H9 (cell line): ENCODE measurements around the gene IWS1. TPM values are rescaled to one million over a fixed set of nuclear protein-coding genes. Genes with fewer than 3 reads are reported as not detected.

Experiments used
- DNase-seq: peaks from one replicate; pipeline ENCODE4 v3.0.0-alpha.2; 2017
- H2AFZ ChIP-seq: one replicate; pipeline ENCODE4 v1.6.1; 2013; ENCODE audit warnings: mild to moderate bottlenecking, low read length, control low read depth, moderate library complexity
- H2AK5ac ChIP-seq: 2 replicates; pipeline ENCODE4 v1.6.1; 2013; ENCODE audit warnings: low read length, control low read depth, mixed read lengths; ENCODE audit not compliant: insufficient read length
- H2BK120ac ChIP-seq: one replicate; pipeline ENCODE4 v1.6.1; 2013; ENCODE audit warnings: low read depth, mild to moderate bottlenecking, low read length, control low read depth, inconsistent platforms; ENCODE audit not compliant: poor library complexity, severe bottlenecking
- H2BK12ac ChIP-seq: 2 replicates; pipeline ENCODE4 v1.6.1; 2013; ENCODE audit warnings: low read length, control low read depth, mixed read lengths, low read depth; ENCODE audit not compliant: insufficient read length
- H2BK15ac ChIP-seq: 2 replicates; pipeline ENCODE4 v1.6.1; 2013; ENCODE audit warnings: low read depth, low read length, control low read depth
- H2BK20ac ChIP-seq: one replicate; pipeline ENCODE4 v1.6.1; 2013; ENCODE audit warnings: low read depth, mild to moderate bottlenecking, low read length, control low read depth, inconsistent platforms; ENCODE audit not compliant: poor library complexity, severe bottlenecking
- H2BK5ac ChIP-seq: 2 replicates; pipeline ENCODE4 v1.6.1; 2013; ENCODE audit warnings: low read length, control low read depth, mixed read lengths; ENCODE audit not compliant: insufficient read length
- H3K14ac ChIP-seq: 2 replicates; pipeline ENCODE4 v1.6.1; 2013; ENCODE audit warnings: low read length, control low read depth; ENCODE audit not compliant: insufficient read depth
- H3K18ac ChIP-seq: 2 replicates; pipeline ENCODE4 v1.6.1; 2013; ENCODE audit warnings: low read depth, mild to moderate bottlenecking, mixed read lengths, low read length, control low read depth; ENCODE audit not compliant: insufficient read length
- H3K23ac ChIP-seq: 2 replicates; pipeline ENCODE4 v1.6.1; 2013; ENCODE audit warnings: low read length, control low read depth, mixed read lengths, low read depth; ENCODE audit not compliant: insufficient read length
- H3K23me2 ChIP-seq: 2 replicates; pipeline ENCODE4 v1.6.1; 2013; ENCODE audit warnings: low read depth, mild to moderate bottlenecking, mixed read lengths, low read length, control low read depth; ENCODE audit not compliant: insufficient read length, poor library complexity, severe bottlenecking
- H3K27ac ChIP-seq: 2 replicates; pipeline ENCODE4 v1.5.1; 2013; ENCODE audit warnings: low read length, control low read depth, mixed read lengths, low read depth; ENCODE audit not compliant: insufficient read length
- H3K27me3 ChIP-seq: 2 replicates; pipeline ENCODE4 v1.6.1; 2013; ENCODE audit warnings: low read length, control low read depth, inconsistent platforms; ENCODE audit not compliant: insufficient read depth
- H3K4ac ChIP-seq: 2 replicates; pipeline ENCODE4 v1.6.1; 2013; ENCODE audit warnings: low read depth, mild to moderate bottlenecking, control low read depth, inconsistent platforms, low read length, moderate library complexity
- H3K4me1 ChIP-seq: 2 replicates; pipeline ENCODE4 v1.6.1; 2013; ENCODE audit warnings: low read length, control low read depth, inconsistent platforms; ENCODE audit not compliant: insufficient read depth
- H3K4me2 ChIP-seq: 2 replicates; pipeline ENCODE4 v1.6.1; 2013; ENCODE audit warnings: low read length, control low read depth, mixed read lengths; ENCODE audit not compliant: insufficient read length, insufficient read depth
- H3K56ac ChIP-seq: 2 replicates; pipeline ENCODE4 v1.6.1; 2013; ENCODE audit warnings: low read depth, mild to moderate bottlenecking, mixed read lengths, low read length, control low read depth; ENCODE audit not compliant: insufficient read length
- H3K79me1 ChIP-seq: 2 replicates; pipeline ENCODE4 v1.6.1; 2013; ENCODE audit warnings: low read depth, mild to moderate bottlenecking, moderate library complexity, low read length, control low read depth, inconsistent platforms; ENCODE audit not compliant: insufficient read depth, poor library complexity, severe bottlenecking
- H3K79me2 ChIP-seq: 2 replicates; pipeline ENCODE4 v1.6.1; 2013; ENCODE audit warnings: low read length, control low read depth, inconsistent platforms; ENCODE audit not compliant: insufficient read depth
- H3K9ac ChIP-seq: 2 replicates; pipeline ENCODE4 v1.6.1; 2013; ENCODE audit warnings: low read length, control low read depth, mixed read lengths; ENCODE audit not compliant: insufficient read length; ENCODE audit errors: extremely low read depth
- H3K9me3 ChIP-seq: one replicate; pipeline ENCODE4 v1.6.1; 2013; ENCODE audit warnings: low read depth, low read length, inconsistent platforms; ENCODE audit not compliant: control insufficient read depth
- H3T11ph ChIP-seq: one replicate; pipeline ENCODE4 v1.6.1; 2013; ENCODE audit warnings: mild to moderate bottlenecking, low read length, control low read depth, inconsistent platforms
- H4K20me1 ChIP-seq: one replicate; pipeline ENCODE4 v1.6.1; 2013; ENCODE audit not compliant: control insufficient read depth, insufficient read length, insufficient read depth
- H4K5ac ChIP-seq: 2 replicates; pipeline ENCODE4 v1.6.1; 2013; ENCODE audit warnings: low read depth, mild to moderate bottlenecking, mixed read lengths, low read length, control low read depth; ENCODE audit not compliant: insufficient read length
- H4K8ac ChIP-seq: replicated peaks from 2 replicates; pipeline ENCODE4 v1.6.1; 2013; ENCODE audit warnings: low read length, control low read depth, mixed read lengths, low read depth; ENCODE audit not compliant: insufficient read length
- H4K91ac ChIP-seq: 2 replicates; pipeline ENCODE4 v1.6.1; 2013; ENCODE audit warnings: low read depth, mild to moderate bottlenecking, moderate library complexity, mixed read lengths, low read length, control low read depth; ENCODE audit not compliant: insufficient read length
- H3K27ac Mint-ChIP-seq, 3 experiments: 2 replicates in 2 of 3; 3 replicates in 1 of 3; pipeline ENCODE4 v1.8.0; 2020 to 2021; ENCODE audit warnings: mixed read lengths in 3 of 3, mild to moderate bottlenecking in 1 of 3, moderate library complexity in 1 of 3
- H3K27me3 Mint-ChIP-seq: 2 replicates; pipeline ENCODE4 v1.8.0; 2021; ENCODE audit warnings: low read depth, mild to moderate bottlenecking, moderate library complexity, mixed read lengths
- H3K36me3 Mint-ChIP-seq, 3 experiments: 2 replicates in 2 of 3; 3 replicates in 1 of 3; pipeline ENCODE4 v1.8.0; 2020 to 2021; ENCODE audit warnings: low read depth in 3 of 3, mixed read lengths in 3 of 3; ENCODE audit not compliant: insufficient read depth in 1 of 3
- H3K4me1 Mint-ChIP-seq, 2 experiments: 2 replicates each; pipeline ENCODE4 v1.8.0; 2020; ENCODE audit warnings: mixed read lengths in 2 of 2
- H3K4me3 Mint-ChIP-seq, 2 experiments: 2 replicates in 1 of 2; 3 replicates in 1 of 2; pipeline ENCODE4 v1.8.0; 2020 to 2021; ENCODE audit warnings: mild to moderate bottlenecking in 2 of 2, mixed read lengths in 2 of 2, moderate library complexity in 1 of 2
- H3K9me3 Mint-ChIP-seq, 2 experiments: 2 replicates in 1 of 2; 3 replicates in 1 of 2; pipeline ENCODE4 v1.8.0; 2020; ENCODE audit warnings: mild to moderate bottlenecking in 2 of 2, mixed read lengths in 2 of 2, moderate library complexity in 1 of 2
- CTCF ChIP-seq: fragments of 200-600 bp; sonication (generic); conservative IDR thresholded peaks from 3 replicates; pipeline ENCODE4 v1.8.0; 2021; ENCODE audit warnings: antibody characterized with exemption, mild to moderate bottlenecking
- WGBS: extraction: QIAGEN DNeasy Blood & Tissue Kit; methylation state at CpG from one replicate; pipeline ENCODE4 v1.1.7; 2013; ENCODE audit warnings: missing lambda C conversion rate, low lambda C conversion rate, mixed read lengths; ENCODE audit not compliant: insufficient read length; ENCODE audit errors: extremely low coverage; 5-methylcytosine and 5-hydroxymethylcytosine counted together
- total RNA-seq: library from RNA; stranded (reverse); gene quantifications from 2 replicates; pipeline ENCODE4 v1.2.1, GENCODE V29; 2021

The IWS1 gene
- total RNA-seq, 1 experiment from 2014 or later = 66.2 TPM

GRCh38 chr2:127561371-127561770, 35.1 kb upstream of the IWS1 start:
- no peak overlapping the region for H3K23ac ChIP-seq
- H2AK5ac ChIP-seq = no peak overlapping the region
- no peak overlapping the region for H2BK120ac ChIP-seq
- no peak overlapping the region for H2AFZ ChIP-seq
- H3K14ac ChIP-seq = no peak overlapping the region
- no peak for TF ChIP-seq CTCF
- no peak overlapping the region for H3K27ac ChIP-seq
- peaks cover 5% of the 10 kb centered on the region for H3K27me3 Mint-ChIP-seq
- no peak overlapping the region for H2BK5ac ChIP-seq
- no peak overlapping the region for H3T11ph ChIP-seq
- peaks cover 8 to 18% of the 10 kb centered on the region in 2 experiments for H3K4me1 Mint-ChIP-seq
- H4K8ac ChIP-seq = no peak overlapping the region
- H3K9ac ChIP-seq = no peak overlapping the region
- no peaks in the 10 kb centered on the region for H3K23me2 ChIP-seq
- no CpG with 5 or more reads among the region's 8 CpGs for WGBS
- no peak overlapping the region for H2BK12ac ChIP-seq
- no peaks in the 10 kb centered on the region for H3K27me3 ChIP-seq
- no peaks in the 10 kb centered on the region for H3K9me3 ChIP-seq
- H2BK20ac ChIP-seq = no peak overlapping the region
- no peaks in the 10 kb centered on the region; the same call in 1 of the 2 replicates for H3K4me1 ChIP-seq
- no peak overlapping the region for H3K18ac ChIP-seq
- no peak overlapping the region for H4K5ac ChIP-seq
- no peaks in the 10 kb centered on the region for H4K20me1 ChIP-seq
- no peak overlapping the region for H4K91ac ChIP-seq
- no peak overlapping the region for H3K56ac ChIP-seq
- H3K4me2 ChIP-seq = no peak overlapping the region
- no peaks in the 10 kb centered on the region; a peak in 1 of 5 replicates for H3K9me3 Mint-ChIP-seq
- no peak overlapping the region for H3K4me3 Mint-ChIP-seq
- no peaks in the 10 kb centered on the region for H3K79me2 ChIP-seq
- no peak for DNase-seq
- no peaks in the 10 kb centered on the region for H3K36me3 Mint-ChIP-seq
- H3K79me1 ChIP-seq = no peaks in the 10 kb centered on the region
- H3K4ac ChIP-seq = no peak overlapping the region
- no peak overlapping the region for H3K27ac Mint-ChIP-seq
- H2BK15ac ChIP-seq = no peak overlapping the region
